ENCODE measurements around the gene CSRNP3.

GRCh38 chr2:165618806-165619205 is 149.3 kb downstream of the CSRNP3 start:
- no peak for TF ChIP-seq CTCF (IDR thresholded peaks at IDR 0.05; ENCODE audit: low read depth, low read length, missing input control)
- TF ChIP-seq RAD21 (IDR thresholded peaks at IDR 0.05): no peak
- TF ChIP-seq FOXA1 (IDR thresholded peaks at IDR 0.05): no peak
- no peak for TF ChIP-seq GABPA (IDR thresholded peaks at IDR 0.05 in 1 of 2, conservative IDR thresholded peaks at IDR 0.05 in 1 of 2)
- TF ChIP-seq JUND (IDR thresholded peaks at IDR 0.05): no peak
- TF ChIP-seq ATF3 (IDR thresholded peaks at IDR 0.05): no peak
- TF ChIP-seq TAF1 (conservative IDR thresholded peaks at IDR 0.05): no peak

Measured in liver (tissue), 3 donors.